Measurements from ENCODE around the gene CDX1. TPM values are rescaled to one million over a fixed set of nuclear protein-coding genes. Genes with fewer than 3 reads are reported as not detected.

Gene CDX1
- total RNA-seq, 1 experiment from 2014 or later = 0.22 TPM

DNA sequence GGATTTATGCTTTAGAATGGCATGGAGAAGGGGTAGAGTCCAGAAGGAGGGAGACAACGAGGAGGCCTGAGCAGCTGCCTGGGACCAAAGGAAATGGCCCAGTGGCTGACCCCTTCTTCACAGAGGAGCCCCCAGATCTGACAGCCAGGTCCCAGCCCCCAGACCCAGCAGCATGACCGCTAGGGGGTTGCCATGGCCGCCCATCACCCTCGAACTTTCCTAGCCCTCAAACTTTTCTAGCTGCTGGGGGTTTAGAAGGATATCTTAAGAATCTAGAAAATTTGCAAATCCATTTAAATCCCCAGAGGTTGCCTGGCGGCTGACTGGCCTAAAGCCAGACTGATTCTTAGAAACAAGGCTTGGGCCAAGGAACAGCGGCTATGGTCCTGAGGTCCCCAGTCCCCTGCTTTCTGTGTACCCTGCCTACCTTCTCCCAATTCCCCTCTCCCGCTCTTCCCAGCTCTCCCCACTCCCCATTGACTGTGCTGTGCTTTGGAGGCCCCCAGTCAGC lies 11.9 kb upstream of the CDX1 start:
- Histone ChIP-seq H2AK5ac (ENCODE audit: insufficient read length, low read length) (no peak overlapping the region), H3K79me1 (ENCODE audit: insufficient read depth, low read depth, low read length, poor library complexity, severe bottlenecking) (no peaks in the 10 kb centered on the region), H2BK5ac (ENCODE audit: insufficient read length, low read length) (no peak overlapping the region), H4K91ac (ENCODE audit: insufficient read length, low read depth, low read length) (no peak overlapping the region), H4K20me1 (ENCODE audit: control insufficient read depth, insufficient read depth, insufficient read length) (no peaks in the 10 kb centered on the region), H4K8ac (replicated peaks; ENCODE audit: insufficient read length, low read depth, low read length) (no peak overlapping the region), H3K23me2 (ENCODE audit: insufficient read length, low read depth, low read length, poor library complexity, severe bottlenecking) (peaks cover 5% of the 10 kb centered on the region), H3K56ac (ENCODE audit: insufficient read length, low read depth, low read length) (no peak overlapping the region), H2BK120ac (ENCODE audit: low read depth, low read length, poor library complexity, severe bottlenecking) (no peak overlapping the region), H3K14ac (ENCODE audit: insufficient read depth, low read length) (no peak overlapping the region; the same call in 1 of the 2 replicates), H2BK20ac (ENCODE audit: low read depth, low read length, poor library complexity, severe bottlenecking) (no peak overlapping the region), H3K4ac (ENCODE audit: low read depth, low read length) (no peak overlapping the region), H3K4me1 (ENCODE audit: insufficient read depth, low read length) (peaks cover 4% of the 10 kb centered on the region), H3K23ac (ENCODE audit: insufficient read length, low read depth, low read length) (no peak overlapping the region), H3T11ph (ENCODE audit: low read length) (no peak overlapping the region), H3K4me2 (ENCODE audit: insufficient read depth, insufficient read length, low read length) (peak overlapping the region; percentile 27), H2BK12ac (ENCODE audit: insufficient read length, low read depth, low read length) (no peak overlapping the region), H3K79me2 (ENCODE audit: insufficient read depth, low read length) (no peaks in the 10 kb centered on the region), H3K27me3 (ENCODE audit: insufficient read depth, low read length) (no peaks in the 10 kb centered on the region), H3K9ac (ENCODE audit: extremely low read depth, insufficient read length, low read length) (no peak overlapping the region), H2AFZ (ENCODE audit: low read length) (no peak overlapping the region), H3K18ac (ENCODE audit: insufficient read length, low read depth, low read length) (peak overlapping the region; percentile 31), H3K9me3 (ENCODE audit: control insufficient read depth, low read depth, low read length) (no peaks in the 10 kb centered on the region), H4K5ac (ENCODE audit: insufficient read length, low read depth, low read length) (no peak overlapping the region), H2BK15ac (ENCODE audit: low read depth, low read length) (no peak overlapping the region), H3K27ac (ENCODE audit: insufficient read length, low read depth, low read length) (no peak overlapping the region)
- peaks cover 24 to 39% of the 10 kb centered on the region in 2 experiments for H3K4me1 Mint-ChIP-seq
- no peaks in the 10 kb centered on the region; a peak in 1 of 7 replicates for H3K36me3 Mint-ChIP-seq (ENCODE audit: insufficient read depth in 1 of 3, low read depth in 3 of 3)
- no CpG with 5 or more reads among the region's 7 CpGs for WGBS (ENCODE audit: extremely low coverage, insufficient read length, low lambda C conversion rate)
- peaks cover 37% of the 10 kb centered on the region for H3K27me3 Mint-ChIP-seq (ENCODE audit: low read depth)
- peak overlapping the region in 1 of 3 experiments; percentile 52; a peak in 1 of 7 replicates for H3K27ac Mint-ChIP-seq
- no peak for DNase-seq
- peak overlapping the region in 1 of 2 experiments; percentile 79; a peak in 3 of 5 replicates for H3K4me3 Mint-ChIP-seq
- H3K9me3 Mint-ChIP-seq = no peaks in the 10 kb centered on the region
- TF ChIP-seq, protein P1, sequence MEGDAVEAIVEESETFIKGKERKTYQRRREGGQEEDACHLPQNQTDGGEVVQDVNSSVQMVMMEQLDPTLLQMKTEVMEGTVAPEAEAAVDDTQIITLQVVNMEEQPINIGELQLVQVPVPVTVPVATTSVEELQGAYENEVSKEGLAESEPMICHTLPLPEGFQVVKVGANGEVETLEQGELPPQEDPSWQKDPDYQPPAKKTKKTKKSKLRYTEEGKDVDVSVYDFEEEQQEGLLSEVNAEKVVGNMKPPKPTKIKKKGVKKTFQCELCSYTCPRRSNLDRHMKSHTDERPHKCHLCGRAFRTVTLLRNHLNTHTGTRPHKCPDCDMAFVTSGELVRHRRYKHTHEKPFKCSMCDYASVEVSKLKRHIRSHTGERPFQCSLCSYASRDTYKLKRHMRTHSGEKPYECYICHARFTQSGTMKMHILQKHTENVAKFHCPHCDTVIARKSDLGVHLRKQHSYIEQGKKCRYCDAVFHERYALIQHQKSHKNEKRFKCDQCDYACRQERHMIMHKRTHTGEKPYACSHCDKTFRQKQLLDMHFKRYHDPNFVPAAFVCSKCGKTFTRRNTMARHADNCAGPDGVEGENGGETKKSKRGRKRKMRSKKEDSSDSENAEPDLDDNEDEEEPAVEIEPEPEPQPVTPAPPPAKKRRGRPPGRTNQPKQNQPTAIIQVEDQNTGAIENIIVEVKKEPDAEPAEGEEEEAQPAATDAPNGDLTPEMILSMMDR (conservative IDR thresholded peaks at IDR 0.05) = no peak; the same call in 2 of the 3 replicates

All from H9 (cell line).